NCI-H146 treated with DMSO at 0.1 percent for 48 hours (cell line): ENCODE results near the gene ZDHHC3.
"Not testable (repeated sequence)": the region's sequence is repeated elsewhere in the genome, so short reads cannot be mapped to it uniquely, and the experiment has no call there.

ENCODE experiments used
- DNase-seq: peaks from one replicate; lab custom pipeline; 2025; ENCODE audit not compliant: unreplicated experiment; lab: John Stamatoyannopoulos, UW

Gene ZDHHC3

DNA sequence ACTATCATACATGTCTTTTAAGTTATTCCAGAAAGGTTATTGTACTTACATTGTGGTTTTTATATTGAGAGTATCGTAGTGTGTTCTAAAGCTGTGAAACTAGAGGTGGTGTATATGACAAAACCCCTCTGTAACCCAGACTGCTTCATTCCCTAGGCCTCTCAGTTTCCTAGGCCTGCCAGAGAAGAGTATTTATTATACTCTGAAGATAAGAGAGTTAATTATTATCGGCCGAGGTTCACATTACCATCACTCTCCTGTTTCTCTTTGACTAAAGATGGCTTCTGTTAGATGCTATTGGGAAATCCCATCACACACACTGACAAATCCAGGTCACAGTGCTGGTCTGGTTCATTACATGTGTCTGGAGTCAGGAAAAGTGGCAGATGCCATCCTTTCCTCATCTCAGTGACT lies 20.6 kb upstream of the ZDHHC3 start:
- no peak for DNase-seq

DNA sequence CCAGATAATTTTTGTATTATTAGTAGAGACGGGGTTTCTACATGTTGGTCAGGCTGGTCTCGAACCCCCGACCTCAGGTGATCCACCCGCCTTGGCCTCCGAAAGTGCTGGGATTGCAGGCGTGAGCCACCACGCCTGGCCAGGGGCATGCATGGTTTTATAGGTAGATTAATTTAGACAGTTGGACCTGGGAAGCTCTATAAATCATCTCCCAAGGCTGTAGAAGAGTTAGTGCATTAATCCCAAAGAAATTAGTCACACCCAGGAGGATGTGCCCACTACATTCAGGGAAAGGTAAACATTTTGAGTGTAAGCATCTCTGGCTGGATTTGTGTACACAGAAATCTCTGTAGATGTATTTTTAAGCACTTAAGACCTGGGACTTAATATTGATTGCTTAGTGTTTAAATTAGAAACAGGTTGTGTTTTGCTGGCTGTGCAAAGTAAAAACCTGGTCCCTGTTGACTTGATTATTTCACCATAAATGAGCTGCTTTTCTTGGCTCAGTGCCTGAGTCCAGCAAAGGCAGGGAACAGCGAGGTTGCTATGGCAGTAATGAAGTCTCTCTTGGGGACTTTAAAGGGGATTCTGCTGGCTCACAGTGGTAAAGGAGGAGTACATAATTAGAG lies 19.3 kb upstream of the ZDHHC3 start:
- DNase-seq: no peak

GRCh38 chr3:44993471-44994205 lies 17.7 kb upstream of the ZDHHC3 start:
- DNase-seq: no peak

GRCh38 chr3:44992555-44993470 lies 16.8 kb upstream of the ZDHHC3 start:
- DNase-seq: no peak

DNA sequence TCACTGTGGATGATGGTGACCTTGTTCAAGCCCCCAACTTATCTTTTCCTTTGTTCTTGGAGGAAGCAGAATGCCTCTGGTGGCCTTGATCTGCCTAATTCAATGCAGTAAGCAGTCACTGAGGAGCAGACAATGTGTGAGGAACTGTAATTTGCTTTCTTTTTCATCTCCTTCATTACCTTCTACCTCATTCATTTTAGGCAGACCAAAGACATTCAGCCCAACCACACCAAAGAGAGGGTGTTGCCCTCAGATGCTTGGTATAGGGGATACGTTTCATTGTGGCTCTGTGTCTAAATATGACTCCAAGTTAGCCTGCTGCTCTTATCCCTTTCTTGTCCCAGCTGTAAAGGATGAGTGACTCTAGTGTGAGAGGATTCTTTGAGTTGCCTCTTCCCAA lies 15.4 kb upstream of the ZDHHC3 start:
- no peak for DNase-seq

DNA sequence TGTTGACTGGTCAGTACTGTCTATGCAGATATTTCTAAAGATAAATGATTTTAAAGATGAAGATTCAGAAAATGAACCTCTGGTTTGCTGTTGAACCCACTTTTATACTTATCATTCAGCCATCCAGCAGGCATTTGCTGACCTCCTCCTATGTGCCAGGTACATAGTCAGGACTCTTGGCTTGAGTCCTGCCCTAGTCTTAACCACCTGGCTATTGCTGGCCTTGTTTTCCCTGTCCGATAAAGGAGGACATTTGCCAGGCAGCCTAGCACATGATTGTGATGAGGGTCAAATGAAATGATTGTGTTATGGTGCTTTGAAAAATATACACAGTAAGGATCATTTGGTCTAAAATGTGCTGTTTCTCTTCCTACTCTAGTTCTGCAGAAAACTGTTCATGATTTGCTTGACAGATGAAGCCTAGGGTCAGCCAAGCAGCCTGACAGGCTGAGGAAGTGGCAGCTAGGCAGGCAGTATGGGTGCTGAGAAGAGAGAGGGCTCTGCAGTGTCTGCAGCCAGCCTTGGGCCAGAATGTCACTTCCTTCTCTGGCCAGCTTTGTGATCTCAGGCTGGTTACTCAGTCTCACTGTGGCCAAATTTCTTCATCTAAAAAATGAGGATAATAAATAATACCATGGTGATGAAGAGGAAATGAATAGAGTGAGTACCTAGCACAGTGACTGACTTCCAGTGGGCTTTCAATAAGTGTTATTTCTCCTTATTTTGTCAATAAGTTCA lies 13.8 kb upstream of the ZDHHC3 start:
- DNase-seq: no peak

GRCh38 chr3:44989141-44989540 lies 13.2 kb upstream of the ZDHHC3 start:
- no peak for DNase-seq

- no peak for DNase-seq
Measured at GRCh38 chr3:44988073-44988472, 12.1 kb upstream of the ZDHHC3 start.

GRCh38 chr3:44987332-44987731 lies 11.4 kb upstream of the ZDHHC3 start:
- DNase-seq: no peak

DNA sequence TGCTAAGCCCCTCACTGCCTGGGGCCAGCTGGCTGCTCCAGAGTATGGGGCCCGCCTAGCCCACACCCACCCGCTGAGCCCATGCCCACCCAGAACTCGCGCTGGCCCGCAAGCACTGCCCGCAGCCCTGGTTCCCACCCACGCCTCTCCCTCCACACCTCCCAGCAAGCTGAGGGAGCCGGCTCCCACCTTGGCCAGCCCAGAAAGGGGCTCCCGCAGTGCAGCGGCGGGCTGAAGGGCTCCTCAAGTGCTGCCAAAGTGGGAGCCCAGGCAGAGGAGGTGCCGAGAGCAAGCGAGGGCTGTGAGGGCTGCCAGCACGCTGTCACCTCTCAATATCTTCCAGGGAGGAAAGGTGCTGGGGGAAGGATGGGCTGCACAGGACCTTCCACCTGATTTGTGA lies 10.4 kb upstream of the ZDHHC3 start:
- DNase-seq: not testable (repeated sequence)

DNA sequence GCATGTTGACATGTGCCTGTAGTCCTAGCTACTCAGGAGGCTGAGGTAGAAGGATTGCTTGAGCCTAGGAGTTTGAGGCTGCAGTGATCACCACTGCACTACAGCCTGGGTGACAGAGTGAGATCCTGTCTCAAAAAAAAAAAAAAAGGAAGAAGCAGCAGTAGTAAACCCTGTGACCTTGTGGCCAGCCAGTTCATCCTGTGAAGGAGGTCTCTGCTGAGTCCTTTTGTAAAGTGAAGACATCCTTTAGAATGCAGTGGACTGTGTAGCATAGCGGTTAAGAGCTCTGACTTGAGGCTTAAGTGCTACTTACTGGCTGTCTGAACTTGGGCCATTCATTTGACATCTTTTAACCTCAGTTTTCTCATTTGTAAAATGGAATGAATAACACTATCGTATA lies 8.4 kb upstream of the ZDHHC3 start:
- no peak for DNase-seq

GRCh38 chr3:44983484-44983941 lies 7.5 kb upstream of the ZDHHC3 start:
- no peak for DNase-seq

GRCh38 chr3:44982817-44983216 lies 6.8 kb upstream of the ZDHHC3 start:
- no peak for DNase-seq

DNA sequence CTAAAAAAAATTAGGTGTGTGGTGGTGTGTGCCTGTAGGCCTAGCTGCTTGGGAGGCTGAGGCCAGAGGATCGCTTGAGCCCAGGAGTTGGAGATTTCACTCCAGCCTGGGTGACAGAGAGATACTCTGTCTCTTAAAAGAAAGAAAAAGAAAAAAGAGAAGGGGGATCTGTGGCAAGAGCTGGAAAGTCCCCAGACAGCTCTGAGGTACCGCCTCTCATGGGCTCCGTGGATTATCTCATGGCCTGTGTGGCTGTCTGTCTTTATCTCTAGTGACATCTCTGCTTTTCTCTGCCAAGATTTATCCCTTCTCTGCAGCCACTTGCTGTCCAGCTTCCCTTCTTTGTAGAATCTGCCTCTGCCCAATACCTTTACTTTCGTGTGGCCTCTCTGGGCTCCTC lies 5.8 kb upstream of the ZDHHC3 start:
- DNase-seq: no peak

DNA sequence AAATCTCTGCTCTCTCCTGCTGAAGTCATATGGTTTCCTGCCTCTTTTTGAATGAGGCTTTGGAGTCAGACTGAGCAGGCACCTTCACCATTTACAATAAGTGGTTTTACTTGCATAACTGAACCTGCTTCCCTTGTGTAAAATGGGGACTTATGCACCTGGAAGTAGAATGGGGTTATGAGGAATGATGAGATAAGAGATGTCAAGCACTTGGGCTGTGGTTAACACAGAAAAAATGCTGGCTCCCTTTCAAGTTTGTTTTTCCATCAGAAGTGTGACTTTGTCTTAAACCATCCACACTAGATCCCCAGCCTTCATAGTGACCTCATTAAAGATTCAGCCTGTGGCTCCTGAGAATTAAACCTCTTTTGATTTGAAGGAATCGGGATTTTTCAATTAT lies 5.2 kb upstream of the ZDHHC3 start:
- no peak for DNase-seq

GRCh38 chr3:44974416-44974815 lies 1.6 kb downstream of the ZDHHC3 start:
- no peak for DNase-seq

DNA sequence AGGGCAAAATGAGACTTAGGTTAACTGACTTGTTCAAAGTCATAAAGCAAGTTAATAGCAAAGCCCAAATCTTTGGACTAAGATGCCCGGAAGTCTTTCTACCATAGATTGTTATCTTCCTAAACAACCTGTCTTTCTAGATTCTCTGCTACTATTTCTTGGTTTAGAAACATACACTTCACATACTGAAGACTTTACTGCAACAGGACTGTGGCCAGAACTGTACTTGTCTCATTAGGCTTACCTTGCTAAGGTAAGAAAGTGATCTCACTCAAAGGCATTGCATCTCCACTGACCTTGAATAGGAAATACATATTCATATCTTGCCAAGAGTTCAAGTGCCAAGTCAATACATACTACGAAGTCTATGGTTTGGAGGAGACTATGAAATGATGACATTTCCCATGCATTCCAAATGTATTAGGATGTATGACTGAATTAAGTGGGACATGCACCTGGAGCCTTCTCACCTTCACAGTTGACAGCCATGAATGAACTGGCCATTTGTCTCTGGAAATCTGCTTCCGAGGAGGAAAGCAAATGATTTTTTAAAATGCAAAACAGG lies 5.0 kb downstream of the ZDHHC3 start:
- no peak for DNase-seq

DNA sequence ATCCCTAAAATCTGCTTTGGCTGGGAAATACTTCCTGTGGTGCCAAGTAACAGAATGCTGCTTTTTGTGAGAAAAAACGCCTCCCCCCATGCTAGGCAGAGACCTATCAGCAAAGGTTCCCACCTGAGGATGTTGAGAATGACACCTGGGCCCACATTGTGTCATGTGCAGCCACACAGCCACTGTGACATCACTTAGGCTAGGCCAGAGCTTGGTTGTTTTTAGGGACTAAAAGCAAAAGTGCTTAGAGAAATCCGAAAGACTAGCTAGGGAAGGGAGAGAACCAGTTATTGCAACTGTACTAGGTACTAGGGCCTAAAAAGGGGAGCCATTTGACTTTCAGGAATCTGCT lies 6.2 kb downstream of the ZDHHC3 start:
- DNase-seq: no peak

GRCh38 chr3:44969154-44969827 lies 6.7 kb downstream of the ZDHHC3 start:
- DNase-seq: no peak

GRCh38 chr3:44968447-44968858 lies 7.5 kb downstream of the ZDHHC3 start:
- no peak for DNase-seq
